Upper lobe of right lung (tissue), 1 donor: ENCODE results near the gene PARD6A. TPM values are rescaled to one million over a fixed set of nuclear protein-coding genes. Genes with fewer than 3 reads are reported as not detected.

ENCODE experiments used
- ATAC-seq: fragments of 200-7000 bp; cut with Tn5 transposase; one replicate; pipeline ENCODE4 v1.9.1; 2020; ENCODE audit warnings: mild to moderate bottlenecking, moderate library complexity
- DNase-seq: peaks from one replicate; pipeline ENCODE4 v3.0.0-alpha.2; 2020
- H3K27ac ChIP-seq: fragments of 200-600 bp; one replicate; pipeline ENCODE4 v1.8.0; 2022
- H3K27me3 ChIP-seq: fragments of 200-600 bp; one replicate; pipeline ENCODE4 v1.8.0; 2022; ENCODE audit warnings: mild to moderate bottlenecking
- H3K36me3 ChIP-seq: fragments of 200-600 bp; one replicate; pipeline ENCODE4 v1.8.0; 2022
- H3K4me1 ChIP-seq: fragments of 200-600 bp; one replicate; pipeline ENCODE4 v1.8.0; 2022
- H3K4me3 ChIP-seq: fragments of 200-600 bp; one replicate; pipeline ENCODE4 v1.8.0; 2022; ENCODE audit warnings: mild to moderate bottlenecking
- H3K9me3 ChIP-seq: fragments of 200-600 bp; one replicate; pipeline ENCODE4 v1.8.0; 2022
- CTCF ChIP-seq: fragments of 200-600 bp; IDR thresholded peaks from one replicate; pipeline ENCODE4 v1.8.0; 2022; ENCODE audit warnings: antibody characterized with exemption
- intact Hi-C: fragments of 100-400 bp; cut with DNase I; formaldehyde crosslinking; loops from one replicate; pipeline ENCODE4 v1.11.0; 2022
- total RNA-seq: library from RNA; stranded (reverse); fragmentation: NEBNext Ultra II Directional; extraction: Animal tissue kit (Norgen Biotek cat#: 25700); gene quantifications from one replicate; pipeline ENCODE4 v1.2.1, GENCODE V29; 2021
- donor health status: DM: no; HTN: yes; CAD: no; lungs with severe emphysema.

Gene PARD6A
- total RNA-seq, 1 donor from 2014 or later, result 4.7 TPM

- H3K4me3 ChIP-seq, result no peak overlapping the region
- TF ChIP-seq CTCF, result no peak
- H3K4me1 ChIP-seq, result peaks cover 6% of the 10 kb centered on the region
- intact Hi-C loops, result loop anchor here (10.0 kb wide), 1 partner anchor 126 kb away; the partner anchor contains the start of gene RIPOR1
- H3K36me3 ChIP-seq, result no peaks in the 10 kb centered on the region
- DNase-seq (no peak), ATAC-seq (no peak)
- H3K27ac ChIP-seq, result no peak overlapping the region
- peaks cover 43% of the 10 kb centered on the region for H3K27me3 ChIP-seq
- no peaks in the 10 kb centered on the region for H3K9me3 ChIP-seq
Measured at GRCh38 chr16:67651039-67651438, 9.7 kb upstream of the PARD6A start.

GRCh38 chr16:67651847-67652246 lies 8.9 kb upstream of the PARD6A start:
- intact Hi-C loops, result loop anchor here (10.0 kb wide), 1 partner anchor 127 kb away; the partner anchor contains the start of gene RIPOR1
- TF ChIP-seq CTCF, result no peak
- Histone ChIP-seq H3K4me3 (no peak overlapping the region), H3K27me3 (peaks cover 42% of the 10 kb centered on the region), H3K27ac (no peak overlapping the region), H3K4me1 (peaks cover 6% of the 10 kb centered on the region), H3K9me3 (no peaks in the 10 kb centered on the region), H3K36me3 (no peaks in the 10 kb centered on the region)
- no peak for ATAC-seq
- DNase-seq, result no peak

GRCh38 chr16:67652578-67653127 lies 8.1 kb upstream of the PARD6A start:
- H3K9me3 ChIP-seq, result no peaks in the 10 kb centered on the region
- H3K4me1 ChIP-seq, result peaks cover 6% of the 10 kb centered on the region
- H3K27me3 ChIP-seq, result peaks cover 42% of the 10 kb centered on the region
- peak; percentile 50 for ATAC-seq
- H3K27ac ChIP-seq, result no peak overlapping the region
- no peaks in the 10 kb centered on the region for H3K36me3 ChIP-seq
- intact Hi-C loops, result loop anchor here (10.0 kb wide), 1 partner anchor 128 kb away; the partner anchor contains the start of gene RIPOR1
- no peak for DNase-seq
- peak overlapping the region; percentile 26 for H3K4me3 ChIP-seq
- TF ChIP-seq CTCF, result no peak

GRCh38 chr16:67653128-67653788 lies 7.5 kb upstream of the PARD6A start:
- ATAC-seq (no peak), DNase-seq (no peak)
- intact Hi-C loops, result loop anchor here (10.0 kb wide), 1 partner anchor 128 kb away; the partner anchor contains the start of gene RIPOR1
- Histone ChIP-seq H3K27ac (no peak overlapping the region), H3K4me1 (peaks cover 6% of the 10 kb centered on the region), H3K4me3 (peak overlapping the region; percentile 26), H3K36me3 (no peaks in the 10 kb centered on the region), H3K9me3 (no peaks in the 10 kb centered on the region), H3K27me3 (peaks cover 42% of the 10 kb centered on the region)
- TF ChIP-seq CTCF, result no peak

- Histone ChIP-seq H3K27me3 (peaks cover 38% of the 10 kb centered on the region), H3K4me1 (peaks cover 10% of the 10 kb centered on the region), H3K4me3 (no peak overlapping the region), H3K36me3 (no peaks in the 10 kb centered on the region), H3K9me3 (no peaks in the 10 kb centered on the region), H3K27ac (no peak overlapping the region)
- intact Hi-C loops, result loop anchor here (10.0 kb wide), 1 partner anchor 129 kb away; the partner anchor contains the start of gene RIPOR1
- ATAC-seq (no peak), DNase-seq (no peak)
- TF ChIP-seq CTCF, result no peak
Measured at GRCh38 chr16:67653789-67654402, 6.9 kb upstream of the PARD6A start.
